Activated CD4-positive, alpha-beta T cell treated with anti-CD3 and anti-CD28 coated beads, Interleukin-2, amount 10 ng/mL, durations not matched to agents 24 days and 14 days (primary cell): ENCODE results near the gene MBNL2. TPM values are rescaled to one million over a fixed set of nuclear protein-coding genes. Genes with fewer than 3 reads are reported as not detected.

Experiments
- DNase-seq: peaks from one replicate; pipeline ENCODE4 v3.0.0; 2022
- H3K27ac Mint-ChIP-seq: one replicate; pipeline ENCODE4 v1.8.0; 2022; ENCODE audit warnings: mild to moderate bottlenecking, mixed read lengths
- H3K27me3 Mint-ChIP-seq: one replicate; pipeline ENCODE4 v1.8.0; 2022; ENCODE audit warnings: mixed read lengths
- H3K36me3 Mint-ChIP-seq: one replicate; pipeline ENCODE4 v1.8.0; 2022; ENCODE audit warnings: low read depth, mild to moderate bottlenecking, mixed read lengths
- H3K4me1 Mint-ChIP-seq: one replicate; pipeline ENCODE4 v1.8.0; 2021; ENCODE audit warnings: mixed read lengths
- H3K4me3 Mint-ChIP-seq: one replicate; pipeline ENCODE4 v1.8.0; 2022; ENCODE audit warnings: mild to moderate bottlenecking, moderate library complexity, mixed read lengths
- H3K9me3 Mint-ChIP-seq: one replicate; pipeline ENCODE4 v1.8.0; 2021; ENCODE audit warnings: mixed read lengths
- intact Hi-C: fragments of 100-400 bp; cut with micrococcal nuclease; formaldehyde crosslinking; loops from one replicate; pipeline ENCODE4 v1.15.1; 2023
- total RNA-seq: library from RNA; stranded (reverse); gene quantifications from 2 replicates; pipeline ENCODE4 v1.2.3, GENCODE V29; 2022

Gene MBNL2
- total RNA-seq, 1 donor from 2014 or later: 22.0 TPM

GRCh38 chr13:97321616-97322321 lies 99.6 kb downstream of the MBNL2 start:
- H3K4me1 Mint-ChIP-seq: no peaks in the 10 kb centered on the region
- H3K36me3 Mint-ChIP-seq: no peaks in the 10 kb centered on the region
- H3K4me3 Mint-ChIP-seq: no peak overlapping the region
- no peak for DNase-seq
- no peak overlapping the region for H3K27ac Mint-ChIP-seq
- intact Hi-C loops: no loop called here
- H3K9me3 Mint-ChIP-seq: no peaks in the 10 kb centered on the region
- no peaks in the 10 kb centered on the region for H3K27me3 Mint-ChIP-seq

- Mint-ChIP-seq H3K36me3 (no peaks in the 10 kb centered on the region), H3K4me3 (no peak overlapping the region), H3K9me3 (no peaks in the 10 kb centered on the region), H3K4me1 (no peaks in the 10 kb centered on the region), H3K27me3 (no peaks in the 10 kb centered on the region), H3K27ac (no peak overlapping the region)
- no peak for DNase-seq
- intact Hi-C loops: no loop called here
Measured at GRCh38 chr13:97322740-97323342, 100.7 kb downstream of the MBNL2 start.

- Mint-ChIP-seq H3K27ac (no peak overlapping the region), H3K36me3 (no peaks in the 10 kb centered on the region), H3K27me3 (no peaks in the 10 kb centered on the region), H3K9me3 (no peaks in the 10 kb centered on the region), H3K4me1 (no peaks in the 10 kb centered on the region), H3K4me3 (no peak overlapping the region)
- intact Hi-C loops: no loop called here
- no peak for DNase-seq
Measured at GRCh38 chr13:97324115-97324514, 102.0 kb downstream of the MBNL2 start.

- H3K27me3 Mint-ChIP-seq: no peaks in the 10 kb centered on the region
- H3K27ac Mint-ChIP-seq: no peak overlapping the region
- DNase-seq: no peak
- intact Hi-C loops: no loop called here
- H3K4me3 Mint-ChIP-seq: no peak overlapping the region
- H3K9me3 Mint-ChIP-seq: no peaks in the 10 kb centered on the region
- no peaks in the 10 kb centered on the region for H3K4me1 Mint-ChIP-seq
- H3K36me3 Mint-ChIP-seq: no peaks in the 10 kb centered on the region
Measured at GRCh38 chr13:97325738-97326137, 103.6 kb downstream of the MBNL2 start.

GRCh38 chr13:97327086-97327485 lies 105.0 kb downstream of the MBNL2 start:
- intact Hi-C loops: no loop called here
- no peaks in the 10 kb centered on the region for H3K27me3 Mint-ChIP-seq
- H3K36me3 Mint-ChIP-seq: no peaks in the 10 kb centered on the region
- no peak overlapping the region for H3K4me3 Mint-ChIP-seq
- no peaks in the 10 kb centered on the region for H3K4me1 Mint-ChIP-seq
- no peaks in the 10 kb centered on the region for H3K9me3 Mint-ChIP-seq
- H3K27ac Mint-ChIP-seq: no peak overlapping the region
- no peak for DNase-seq

GRCh38 chr13:97327506-97328221 lies 105.5 kb downstream of the MBNL2 start:
- H3K4me3 Mint-ChIP-seq: no peak overlapping the region
- no peaks in the 10 kb centered on the region for H3K27me3 Mint-ChIP-seq

GRCh38 chr13:97328222-97328790 lies 106.2 kb downstream of the MBNL2 start:
- intact Hi-C loops: no loop called here
- no peaks in the 10 kb centered on the region for H3K36me3 Mint-ChIP-seq
- no peaks in the 10 kb centered on the region for H3K4me1 Mint-ChIP-seq

More at GRCh38 chr13:97327506-97328221, 105.5 kb downstream of the MBNL2 start:
- H3K9me3 Mint-ChIP-seq: no peaks in the 10 kb centered on the region
- H3K36me3 Mint-ChIP-seq: no peaks in the 10 kb centered on the region
- intact Hi-C loops: no loop called here
- no peak for DNase-seq
- H3K27ac Mint-ChIP-seq: no peak overlapping the region
- no peaks in the 10 kb centered on the region for H3K4me1 Mint-ChIP-seq

GRCh38 chr13:97329331-97329730 lies 107.2 kb downstream of the MBNL2 start:
- no peaks in the 10 kb centered on the region for H3K36me3 Mint-ChIP-seq
- H3K4me1 Mint-ChIP-seq: no peaks in the 10 kb centered on the region
- no peak overlapping the region for H3K4me3 Mint-ChIP-seq
- no peaks in the 10 kb centered on the region for H3K27me3 Mint-ChIP-seq
- no peak for DNase-seq
- intact Hi-C loops: no loop called here
- H3K27ac Mint-ChIP-seq: no peak overlapping the region
- no peaks in the 10 kb centered on the region for H3K9me3 Mint-ChIP-seq

More at GRCh38 chr13:97328222-97328790, 106.2 kb downstream of the MBNL2 start:
- H3K27me3 Mint-ChIP-seq: no peaks in the 10 kb centered on the region
- H3K4me3 Mint-ChIP-seq: no peak overlapping the region
- H3K27ac Mint-ChIP-seq: no peak overlapping the region
- H3K9me3 Mint-ChIP-seq: no peaks in the 10 kb centered on the region
- no peak for DNase-seq

- intact Hi-C loops: no loop called here
- Mint-ChIP-seq H3K4me3 (no peak overlapping the region), H3K4me1 (no peaks in the 10 kb centered on the region), H3K27ac (no peak overlapping the region), H3K36me3 (no peaks in the 10 kb centered on the region), H3K9me3 (no peaks in the 10 kb centered on the region), H3K27me3 (no peaks in the 10 kb centered on the region)
- no peak for DNase-seq
Measured at GRCh38 chr13:97330448-97330847, 108.3 kb downstream of the MBNL2 start.

GRCh38 chr13:97332742-97333141 lies 110.6 kb downstream of the MBNL2 start:
- Mint-ChIP-seq H3K4me3 (no peak overlapping the region), H3K27me3 (no peaks in the 10 kb centered on the region), H3K4me1 (no peaks in the 10 kb centered on the region), H3K27ac (no peak overlapping the region), H3K36me3 (no peaks in the 10 kb centered on the region), H3K9me3 (no peaks in the 10 kb centered on the region)
- no peak for DNase-seq
- intact Hi-C loops: no loop called here

- no peak for DNase-seq
- Mint-ChIP-seq H3K36me3 (no peaks in the 10 kb centered on the region), H3K4me3 (no peak overlapping the region), H3K27ac (no peak overlapping the region), H3K27me3 (no peaks in the 10 kb centered on the region), H3K9me3 (no peaks in the 10 kb centered on the region), H3K4me1 (no peaks in the 10 kb centered on the region)
- intact Hi-C loops: no loop called here
Measured at GRCh38 chr13:97333983-97334382, 111.8 kb downstream of the MBNL2 start.

- Mint-ChIP-seq H3K27me3 (no peaks in the 10 kb centered on the region), H3K9me3 (no peaks in the 10 kb centered on the region), H3K36me3 (no peaks in the 10 kb centered on the region), H3K4me1 (no peaks in the 10 kb centered on the region), H3K27ac (no peak overlapping the region), H3K4me3 (no peak overlapping the region)
- no peak for DNase-seq
- intact Hi-C loops: no loop called here
Measured at GRCh38 chr13:97334690-97335089, 112.6 kb downstream of the MBNL2 start.

- Mint-ChIP-seq H3K27ac (no peak overlapping the region), H3K36me3 (no peaks in the 10 kb centered on the region), H3K27me3 (no peaks in the 10 kb centered on the region), H3K9me3 (no peaks in the 10 kb centered on the region), H3K4me1 (no peaks in the 10 kb centered on the region), H3K4me3 (no peak overlapping the region)
- DNase-seq: no peak
- intact Hi-C loops: no loop called here
Measured at GRCh38 chr13:97335488-97336134, 113.5 kb downstream of the MBNL2 start.
